ENCODE data around the gene PPARA.

Gene PPARA

GRCh38 chr22:46209262-46209661 lies 58.9 kb downstream of the PPARA start:
- Histone ChIP-seq H3K4me1 (ENCODE audit: control insufficient read depth, insufficient read depth, low read length, poor library complexity, severe bottlenecking) (no peaks in the 10 kb centered on the region), H3K27ac (ENCODE audit: insufficient read depth, low read length, poor library complexity, severe bottlenecking) (no peak overlapping the region), H3K36me3 (ENCODE audit: control insufficient read depth, insufficient read depth, low read length) (no peaks in the 10 kb centered on the region), H3K9me3 (ENCODE audit: control insufficient read depth, low read length) (no peaks in the 10 kb centered on the region), H3K27me3 (replicated peaks; ENCODE audit: control insufficient read depth, insufficient read depth, low read length, poor library complexity, severe bottlenecking) (no peaks in the 10 kb centered on the region), H3K4me3 (ENCODE audit: insufficient read depth, low read depth, low read length, poor library complexity, severe bottlenecking) (no peak overlapping the region)
- no peak for DNase-seq

- H3K27me3 ChIP-seq (replicated peaks; ENCODE audit: control insufficient read depth, insufficient read depth, low read length, poor library complexity, severe bottlenecking) = no peaks in the 10 kb centered on the region
- H3K4me3 ChIP-seq (ENCODE audit: insufficient read depth, low read depth, low read length, poor library complexity, severe bottlenecking) = no peak overlapping the region
- H3K36me3 ChIP-seq (ENCODE audit: control insufficient read depth, insufficient read depth, low read length) = peaks cover 5% of the 10 kb centered on the region
- no peaks in the 10 kb centered on the region for H3K9me3 ChIP-seq (ENCODE audit: control insufficient read depth, low read length)
- DNase-seq = no peak
- H3K4me1 ChIP-seq (ENCODE audit: control insufficient read depth, insufficient read depth, low read length, poor library complexity, severe bottlenecking) = no peaks in the 10 kb centered on the region
- H3K27ac ChIP-seq (ENCODE audit: insufficient read depth, low read length, poor library complexity, severe bottlenecking) = no peak overlapping the region
These were observed 61.9 kb downstream of the PPARA start for GRCh38 chr22:46212195-46212594.

GRCh38 chr22:46213052-46213451 lies 62.7 kb downstream of the PPARA start:
- H3K4me3 ChIP-seq (ENCODE audit: insufficient read depth, low read depth, low read length, poor library complexity, severe bottlenecking) = no peak overlapping the region
- H3K4me1 ChIP-seq (ENCODE audit: control insufficient read depth, insufficient read depth, low read length, poor library complexity, severe bottlenecking) = no peaks in the 10 kb centered on the region
- peaks cover 5% of the 10 kb centered on the region for H3K36me3 ChIP-seq (ENCODE audit: control insufficient read depth, insufficient read depth, low read length)
- H3K9me3 ChIP-seq (ENCODE audit: control insufficient read depth, low read length) = no peaks in the 10 kb centered on the region
- H3K27ac ChIP-seq (ENCODE audit: insufficient read depth, low read length, poor library complexity, severe bottlenecking) = no peak overlapping the region
- H3K27me3 ChIP-seq (replicated peaks; ENCODE audit: control insufficient read depth, insufficient read depth, low read length, poor library complexity, severe bottlenecking) = no peaks in the 10 kb centered on the region
- DNase-seq = no peak

- no peaks in the 10 kb centered on the region for H3K4me1 ChIP-seq (ENCODE audit: control insufficient read depth, insufficient read depth, low read length, poor library complexity, severe bottlenecking)
- DNase-seq = no peak
- H3K36me3 ChIP-seq (ENCODE audit: control insufficient read depth, insufficient read depth, low read length) = peaks cover 7% of the 10 kb centered on the region
- H3K9me3 ChIP-seq (ENCODE audit: control insufficient read depth, low read length) = no peaks in the 10 kb centered on the region
- H3K27me3 ChIP-seq (replicated peaks; ENCODE audit: control insufficient read depth, insufficient read depth, low read length, poor library complexity, severe bottlenecking) = no peaks in the 10 kb centered on the region
- H3K27ac ChIP-seq (ENCODE audit: insufficient read depth, low read length, poor library complexity, severe bottlenecking) = no peak overlapping the region
- H3K4me3 ChIP-seq (ENCODE audit: insufficient read depth, low read depth, low read length, poor library complexity, severe bottlenecking) = no peak overlapping the region
These were observed 63.8 kb downstream of the PPARA start for GRCh38 chr22:46214149-46214548.

DNA sequence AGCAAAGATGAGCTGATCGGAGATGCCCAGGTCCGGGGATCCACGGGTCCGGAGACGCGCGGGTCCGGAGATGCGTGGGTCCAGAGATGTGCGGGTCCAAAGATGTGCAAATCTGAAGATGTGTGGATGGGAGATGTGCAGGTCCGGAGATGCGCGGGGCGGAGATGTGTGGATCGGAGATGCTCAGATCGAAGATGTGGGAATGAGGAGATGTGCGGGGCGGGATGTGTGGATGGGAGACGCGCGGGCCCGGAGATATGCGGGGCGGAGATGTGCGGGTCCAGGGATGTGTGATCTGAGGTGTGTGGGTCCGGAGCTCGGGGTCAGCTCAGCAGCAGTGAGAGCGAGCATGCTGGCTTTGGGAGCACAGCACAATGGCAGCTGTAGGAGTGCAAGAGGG lies 64.3 kb downstream of the PPARA start:
- no peak for DNase-seq
- Histone ChIP-seq H3K27me3 (replicated peaks; ENCODE audit: control insufficient read depth, insufficient read depth, low read length, poor library complexity, severe bottlenecking) (no peaks in the 10 kb centered on the region), H3K9me3 (ENCODE audit: control insufficient read depth, low read length) (no peaks in the 10 kb centered on the region), H3K36me3 (ENCODE audit: control insufficient read depth, insufficient read depth, low read length) (peaks cover 12% of the 10 kb centered on the region), H3K27ac (ENCODE audit: insufficient read depth, low read length, poor library complexity, severe bottlenecking) (no peak overlapping the region), H3K4me1 (ENCODE audit: control insufficient read depth, insufficient read depth, low read length, poor library complexity, severe bottlenecking) (no peaks in the 10 kb centered on the region), H3K4me3 (ENCODE audit: insufficient read depth, low read depth, low read length, poor library complexity, severe bottlenecking) (no peak overlapping the region)

GRCh38 chr22:46219636-46220035 lies 69.3 kb downstream of the PPARA start:
- Histone ChIP-seq H3K36me3 (ENCODE audit: control insufficient read depth, insufficient read depth, low read length) (peaks cover 20% of the 10 kb centered on the region), H3K4me1 (ENCODE audit: control insufficient read depth, insufficient read depth, low read length, poor library complexity, severe bottlenecking) (no peaks in the 10 kb centered on the region), H3K4me3 (ENCODE audit: insufficient read depth, low read depth, low read length, poor library complexity, severe bottlenecking) (no peak overlapping the region), H3K9me3 (ENCODE audit: control insufficient read depth, low read length) (no peaks in the 10 kb centered on the region), H3K27ac (ENCODE audit: insufficient read depth, low read length, poor library complexity, severe bottlenecking) (no peak overlapping the region), H3K27me3 (replicated peaks; ENCODE audit: control insufficient read depth, insufficient read depth, low read length, poor library complexity, severe bottlenecking) (no peaks in the 10 kb centered on the region)
- no peak for DNase-seq

DNA sequence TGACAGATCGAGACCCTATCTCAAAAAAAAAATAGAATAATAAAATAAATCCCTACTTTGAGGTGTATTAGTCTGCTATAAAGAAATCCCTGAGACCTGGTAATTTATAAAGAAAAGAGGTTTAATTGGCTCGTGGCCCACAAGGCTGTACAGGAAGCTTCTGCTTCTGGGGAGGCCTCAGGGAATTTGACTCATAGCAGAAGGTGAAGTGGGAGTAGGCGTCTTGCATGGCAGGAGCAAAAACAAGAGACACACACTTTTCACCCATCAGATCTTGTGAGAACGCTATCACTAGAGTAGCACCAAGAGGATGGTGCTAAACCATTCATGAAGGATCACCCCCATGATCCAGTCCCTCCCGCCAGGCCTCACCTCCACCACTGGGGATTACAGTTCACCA lies 70.6 kb downstream of the PPARA start:
- no peak for DNase-seq
- Histone ChIP-seq H3K4me3 (ENCODE audit: insufficient read depth, low read depth, low read length, poor library complexity, severe bottlenecking) (no peak overlapping the region), H3K36me3 (ENCODE audit: control insufficient read depth, insufficient read depth, low read length) (peaks cover 20% of the 10 kb centered on the region), H3K4me1 (ENCODE audit: control insufficient read depth, insufficient read depth, low read length, poor library complexity, severe bottlenecking) (no peaks in the 10 kb centered on the region), H3K27ac (ENCODE audit: insufficient read depth, low read length, poor library complexity, severe bottlenecking) (no peak overlapping the region), H3K9me3 (ENCODE audit: control insufficient read depth, low read length) (no peaks in the 10 kb centered on the region), H3K27me3 (replicated peaks; ENCODE audit: control insufficient read depth, insufficient read depth, low read length, poor library complexity, severe bottlenecking) (no peaks in the 10 kb centered on the region)

DNA sequence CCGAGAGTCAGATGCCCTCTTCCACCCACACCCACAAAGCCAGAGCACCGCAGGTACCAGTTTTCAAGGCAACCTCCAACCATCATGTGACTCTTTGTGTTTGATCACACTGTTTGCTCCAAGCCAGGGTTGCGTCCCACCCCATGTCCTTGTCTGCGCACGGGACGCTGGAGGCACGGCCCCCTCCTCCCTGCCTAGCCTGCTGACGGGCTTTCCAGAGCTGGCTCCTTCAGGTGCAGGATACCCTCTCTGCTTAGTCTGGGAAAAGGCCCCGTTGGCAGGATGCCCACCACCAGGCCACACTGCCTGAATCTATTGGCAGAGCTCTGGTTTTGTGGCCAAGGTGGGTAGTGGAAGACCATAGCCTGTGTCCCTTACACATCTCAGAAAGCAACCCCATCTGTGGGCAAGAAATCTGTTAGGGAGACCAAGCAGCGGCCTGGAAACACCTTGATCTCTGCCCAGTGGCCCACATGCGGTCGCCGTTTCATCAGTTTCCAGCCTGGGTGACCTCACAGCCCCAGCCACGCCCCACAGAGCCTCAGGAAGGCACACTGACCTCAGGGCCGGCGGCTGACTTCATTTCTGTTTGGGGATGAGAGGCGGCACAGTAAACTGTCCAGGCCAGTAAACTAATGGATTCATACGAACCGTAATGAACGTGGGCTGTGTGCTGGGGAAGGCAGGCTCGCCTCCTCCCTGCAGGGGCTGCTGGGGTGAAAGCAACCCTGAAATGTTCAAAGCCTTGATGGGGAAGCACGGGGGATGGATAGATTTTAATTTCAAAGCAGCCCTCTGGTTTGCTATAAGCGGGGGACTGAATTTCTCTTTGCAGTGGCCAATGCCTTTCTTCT lies 73.9 kb downstream of the PPARA start:
- no peak overlapping the region for H3K4me3 ChIP-seq (ENCODE audit: insufficient read depth, low read depth, low read length, poor library complexity, severe bottlenecking)
- no peaks in the 10 kb centered on the region for H3K9me3 ChIP-seq (ENCODE audit: control insufficient read depth, low read length)
- no peaks in the 10 kb centered on the region for H3K4me1 ChIP-seq (ENCODE audit: control insufficient read depth, insufficient read depth, low read length, poor library complexity, severe bottlenecking)
- DNase-seq = no peak
- H3K36me3 ChIP-seq (ENCODE audit: control insufficient read depth, insufficient read depth, low read length) = peaks cover 12% of the 10 kb centered on the region
- no peak overlapping the region for H3K27ac ChIP-seq (ENCODE audit: insufficient read depth, low read length, poor library complexity, severe bottlenecking)
- H3K27me3 ChIP-seq (replicated peaks; ENCODE audit: control insufficient read depth, insufficient read depth, low read length, poor library complexity, severe bottlenecking) = no peaks in the 10 kb centered on the region

- H3K4me3 ChIP-seq (ENCODE audit: insufficient read depth, low read depth, low read length, poor library complexity, severe bottlenecking) = no peak overlapping the region
- no peak overlapping the region for H3K27ac ChIP-seq (ENCODE audit: insufficient read depth, low read length, poor library complexity, severe bottlenecking)
- no peaks in the 10 kb centered on the region for H3K27me3 ChIP-seq (replicated peaks; ENCODE audit: control insufficient read depth, insufficient read depth, low read length, poor library complexity, severe bottlenecking)
- no peak for DNase-seq
- H3K4me1 ChIP-seq (ENCODE audit: control insufficient read depth, insufficient read depth, low read length, poor library complexity, severe bottlenecking) = no peaks in the 10 kb centered on the region
- H3K36me3 ChIP-seq (ENCODE audit: control insufficient read depth, insufficient read depth, low read length) = peaks cover 8% of the 10 kb centered on the region
- H3K9me3 ChIP-seq (ENCODE audit: control insufficient read depth, low read length) = no peaks in the 10 kb centered on the region
These were observed 74.6 kb downstream of the PPARA start for GRCh38 chr22:46224898-46225290.

DNA sequence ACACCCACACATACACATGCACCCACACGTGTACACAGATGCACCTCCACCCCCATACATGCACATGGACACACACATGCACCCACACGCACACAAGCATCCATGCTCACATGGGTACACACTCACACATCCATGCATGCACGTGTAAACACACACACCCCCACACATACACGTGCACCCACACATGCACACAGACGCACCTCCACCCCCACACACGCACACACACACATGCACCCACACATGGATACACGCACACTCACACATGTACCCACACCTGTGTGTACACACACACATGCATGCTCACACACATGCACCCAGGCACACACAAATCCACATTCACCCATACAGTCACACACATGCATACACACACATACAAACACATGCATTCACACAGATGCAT lies 75.3 kb downstream of the PPARA start:
- no peak overlapping the region for H3K4me3 ChIP-seq (ENCODE audit: insufficient read depth, low read depth, low read length, poor library complexity, severe bottlenecking)
- no peak for DNase-seq
- no peaks in the 10 kb centered on the region for H3K9me3 ChIP-seq (ENCODE audit: control insufficient read depth, low read length)
- H3K36me3 ChIP-seq (ENCODE audit: control insufficient read depth, insufficient read depth, low read length) = peaks cover 6% of the 10 kb centered on the region
- H3K4me1 ChIP-seq (ENCODE audit: control insufficient read depth, insufficient read depth, low read length, poor library complexity, severe bottlenecking) = no peaks in the 10 kb centered on the region
- H3K27me3 ChIP-seq (replicated peaks; ENCODE audit: control insufficient read depth, insufficient read depth, low read length, poor library complexity, severe bottlenecking) = no peaks in the 10 kb centered on the region
- no peak overlapping the region for H3K27ac ChIP-seq (ENCODE audit: insufficient read depth, low read length, poor library complexity, severe bottlenecking)
